B cell (primary cell): Measurements from ENCODE around the gene CACNA2D2. TPM values are rescaled to one million over a fixed set of nuclear protein-coding genes. Genes with fewer than 3 reads are reported as not detected.

ENCODE experiments used
- ATAC-seq: fragments of 200-7000 bp; cut with Tn5 transposase; one replicate; pipeline ENCODE4 v1.10.0; 2021; ENCODE audit warnings: low read depth, mild to moderate bottlenecking, moderate number of reproducible peaks, moderate library complexity
- CTCF ChIA-PET: fragments of 350-600 bp; sonication (Branson Sonifier 250); formaldehyde crosslinking; loops from one replicate; lab custom pipeline; 2021; ENCODE audit warnings: antibody characterized with exemption, inconsistent platforms; lab: Charles Lee
- POLR2A ChIA-PET: fragments of 350-600 bp; sonication (Branson Sonifier 250); formaldehyde crosslinking; loops from one replicate; lab custom pipeline; 2021; ENCODE audit warnings: antibody characterized with exemption; lab: Charles Lee
- DNase-seq: peaks from one replicate; pipeline ENCODE4 v3.0.0; 2013
- H2AFZ ChIP-seq: 2 replicates; pipeline ENCODE4 v1.6.1; 2012; ENCODE audit warnings: mild to moderate bottlenecking, low read depth, low read length; ENCODE audit not compliant: insufficient read depth, poor library complexity, severe bottlenecking
- H3K27ac ChIP-seq, 2 donors: 1 replicate in 1 of 2; 2 replicates in 1 of 2; pipeline ENCODE4 v1.5.1; 2012 to 2013; ENCODE audit warnings: low read length in 2 of 2, mild to moderate bottlenecking in 2 of 2, moderate library complexity in 1 of 2
- H3K27me3 ChIP-seq, 4 experiments: fragments of 200-600 bp in 1 of 4; sonication (generic) in 1 of 4; replicated peaks in 1 of 4; 1 replicate in 2 of 4; 2 replicates in 2 of 4; pipeline versions ENCODE4 v1.6.1 to v1.7.0; 2013 to 2016; ENCODE audit warnings: low read length in 3 of 4, mild to moderate bottlenecking in 2 of 4, mixed read lengths in 1 of 4, moderate library complexity in 1 of 4; ENCODE audit not compliant: insufficient read depth in 4 of 4, control insufficient read depth in 3 of 4; ENCODE audit errors: control extremely low read depth in 1 of 4
- H3K36me3 ChIP-seq, 2 experiments: replicated peaks in 1 of 2; 1 replicate in 1 of 2; 2 replicates in 1 of 2; pipeline versions ENCODE4 v1.6.1 to v1.7.1; 2013; ENCODE audit warnings: low read length in 1 of 2; ENCODE audit not compliant: insufficient read depth in 2 of 2, control insufficient read depth in 1 of 2; ENCODE audit errors: control extremely low read depth in 1 of 2, extremely low read depth in 1 of 2
- H3K4me1 ChIP-seq, 2 donors: fragments of 200-600 bp in 1 of 2; sonication (generic) in 1 of 2; 1 replicate in 1 of 2; 2 replicates in 1 of 2; pipeline versions ENCODE4 v1.5.1 to v1.6.1; 2013 to 2017; ENCODE audit warnings: low read length in 2 of 2; ENCODE audit not compliant: control insufficient read depth in 2 of 2, insufficient read depth in 2 of 2
- H3K4me2 ChIP-seq: replicated peaks from 2 replicates; pipeline ENCODE3; 2012; ENCODE audit warnings: mild to moderate bottlenecking, low read depth, low read length; ENCODE audit not compliant: poor library complexity, severe bottlenecking
- H3K4me3 ChIP-seq, 5 experiments: fragments of 200-600 bp in 1 of 5; sonication (generic) in 1 of 5; 1 replicate in 3 of 5; 2 replicates in 2 of 5; pipeline versions ENCODE4 v1.5.1 to v1.7.0; 2011 to 2016; ENCODE audit warnings: low read length in 4 of 5, mild to moderate bottlenecking in 4 of 5, low read depth in 2 of 5, control low read depth in 1 of 5, moderate library complexity in 1 of 5; ENCODE audit not compliant: insufficient read depth in 1 of 5; ENCODE audit errors: control extremely low read depth in 1 of 5, extremely low read depth in 1 of 5
- H3K79me2 ChIP-seq: fragments of 200-600 bp; sonication (generic); one replicate; pipeline ENCODE4 v1.6.0; 2016; ENCODE audit warnings: low read length; ENCODE audit not compliant: control insufficient read depth, insufficient read depth
- H3K9ac ChIP-seq: fragments of 200-600 bp; sonication (generic); 2 replicates; pipeline ENCODE4 v1.6.1; 2017; ENCODE audit warnings: mild to moderate bottlenecking, low read length, moderate library complexity
- H3K9me3 ChIP-seq, 3 donors: one replicate each; pipeline versions ENCODE4 v1.6.1 to v1.7.1; 2013; ENCODE audit warnings: low read length in 2 of 3; ENCODE audit not compliant: control insufficient read depth in 2 of 3, insufficient read depth in 1 of 3; ENCODE audit errors: control extremely low read depth in 1 of 3
- H4K20me1 ChIP-seq: 2 replicates; pipeline ENCODE4 v1.6.0; 2012; ENCODE audit warnings: mild to moderate bottlenecking, low read length; ENCODE audit not compliant: insufficient read depth, control insufficient read depth, poor library complexity, severe bottlenecking
- H3K27ac Mint-ChIP-seq: one replicate; pipeline ENCODE4 v1.8.0; 2021; ENCODE audit warnings: mixed read lengths
- H3K27me3 Mint-ChIP-seq: one replicate; pipeline ENCODE4 v1.8.0; 2021; ENCODE audit warnings: mixed read lengths
- H3K4me1 Mint-ChIP-seq: one replicate; pipeline ENCODE4 v1.8.0; 2021; ENCODE audit warnings: mixed read lengths
- H3K4me3 Mint-ChIP-seq: one replicate; pipeline ENCODE4 v1.8.0; 2021; ENCODE audit warnings: mixed read lengths
- H3K9me3 Mint-ChIP-seq: one replicate; pipeline ENCODE4 v1.8.0; 2022; ENCODE audit warnings: mixed read lengths; ENCODE audit not compliant: insufficient read depth
- EZH2 ChIP-seq: IDR thresholded peaks from 2 replicates; pipeline ENCODE4 v1.6.1; 2012; ENCODE audit warnings: borderline replicate concordance, low read depth, mild to moderate bottlenecking, moderate library complexity, low read length; ENCODE audit not compliant: insufficient read depth, poor library complexity, severe bottlenecking
- WGBS: methylation state at CpG from one replicate; pipeline ENCODE4 v1.1.5; 2013; ENCODE audit warnings: missing lambda C conversion rate; ENCODE audit not compliant: insufficient coverage; 5-methylcytosine and 5-hydroxymethylcytosine counted together
- intact Hi-C: fragments of 100-400 bp; cut with micrococcal nuclease; formaldehyde crosslinking; loops from one replicate; pipeline ENCODE4 v1.10.0; 2022
- polyA plus RNA-seq: library from polyadenylated mRNA; depleted of rRNA; stranded (reverse); fragments of >200 nt; gene quantifications from 2 replicates; pipeline ENCODE4 v1.2.3, GENCODE V29; 2012
- total RNA-seq, 2 donors: library from RNA; stranded (reverse); fragments of 120-200 nt in 1 of 2; gene quantifications; 1 replicate in 1 of 2; 2 replicates in 1 of 2; pipeline versions ENCODE4 v1.2.3 to v1.2.4, GENCODE V29; 2013 to 2022
- TF ChIP-seq, protein P1 (sequence below): fragments of 200-600 bp; IDR thresholded peaks from one replicate; pipeline ENCODE4 v1.8.0; 2022; ENCODE audit warnings: antibody characterized with exemption, mild to moderate bottlenecking

Gene CACNA2D2
- total and polyA plus RNA-seq, 2 donors (not counting 1 experiment from before 2014, with no cell fraction given): 0.69 to 1.2 TPM

DNA sequence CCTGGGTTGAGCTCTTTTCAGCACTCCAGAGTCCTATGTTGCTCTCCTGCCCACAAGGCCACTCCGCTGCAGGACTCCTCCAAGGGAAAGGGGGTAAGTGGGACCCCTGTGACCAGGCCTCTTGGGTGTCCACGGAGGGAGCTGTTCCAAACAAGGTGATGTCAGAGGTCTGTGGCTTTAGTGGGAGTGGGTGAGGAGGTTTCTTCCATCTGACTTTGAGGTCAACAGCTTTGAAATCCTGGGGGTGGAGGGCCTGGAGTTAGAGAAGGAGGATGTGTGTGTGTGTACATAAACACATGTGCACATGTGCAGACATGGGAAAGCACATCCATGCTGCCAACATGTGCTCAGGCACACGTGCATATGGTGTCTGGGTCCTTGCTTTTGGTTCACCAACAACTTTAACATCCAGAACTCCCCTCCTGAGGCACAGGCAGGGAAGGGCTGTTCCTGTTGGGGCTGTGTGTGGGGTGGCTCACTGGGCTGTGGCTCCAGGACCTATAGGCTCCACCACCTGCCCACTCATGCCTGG is 92.8 kb downstream of the CACNA2D2 start:
- Histone ChIP-seq H3K4me3 (no peak overlapping the region), H3K27me3 (no peaks in the 10 kb centered on the region), H3K4me2 (no peak overlapping the region), H3K36me3 (no peaks in the 10 kb centered on the region), H2AFZ (no peak overlapping the region), H3K9me3 (peaks cover 0 to 3% (median 0%) of the 10 kb centered on the region in 3 donors), H3K4me1 (no peaks in the 10 kb centered on the region), H4K20me1 (no peaks in the 10 kb centered on the region), H3K79me2 (no peaks in the 10 kb centered on the region), H3K9ac (no peak overlapping the region), H3K27ac (no peak overlapping the region)
- Mint-ChIP-seq H3K4me3 (no peak overlapping the region), H3K27ac (no peak overlapping the region), H3K27me3 (peaks cover 18% of the 10 kb centered on the region), H3K9me3 (no peaks in the 10 kb centered on the region), H3K4me1 (no peaks in the 10 kb centered on the region)
- intact Hi-C loops: no loop called here
- TF ChIP-seq, protein P1, sequence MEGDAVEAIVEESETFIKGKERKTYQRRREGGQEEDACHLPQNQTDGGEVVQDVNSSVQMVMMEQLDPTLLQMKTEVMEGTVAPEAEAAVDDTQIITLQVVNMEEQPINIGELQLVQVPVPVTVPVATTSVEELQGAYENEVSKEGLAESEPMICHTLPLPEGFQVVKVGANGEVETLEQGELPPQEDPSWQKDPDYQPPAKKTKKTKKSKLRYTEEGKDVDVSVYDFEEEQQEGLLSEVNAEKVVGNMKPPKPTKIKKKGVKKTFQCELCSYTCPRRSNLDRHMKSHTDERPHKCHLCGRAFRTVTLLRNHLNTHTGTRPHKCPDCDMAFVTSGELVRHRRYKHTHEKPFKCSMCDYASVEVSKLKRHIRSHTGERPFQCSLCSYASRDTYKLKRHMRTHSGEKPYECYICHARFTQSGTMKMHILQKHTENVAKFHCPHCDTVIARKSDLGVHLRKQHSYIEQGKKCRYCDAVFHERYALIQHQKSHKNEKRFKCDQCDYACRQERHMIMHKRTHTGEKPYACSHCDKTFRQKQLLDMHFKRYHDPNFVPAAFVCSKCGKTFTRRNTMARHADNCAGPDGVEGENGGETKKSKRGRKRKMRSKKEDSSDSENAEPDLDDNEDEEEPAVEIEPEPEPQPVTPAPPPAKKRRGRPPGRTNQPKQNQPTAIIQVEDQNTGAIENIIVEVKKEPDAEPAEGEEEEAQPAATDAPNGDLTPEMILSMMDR: no peak
- no peak for TF ChIP-seq EZH2
- ChIA-PET POLR2A (interaction anchor here (0.5 kb wide), 1 partner anchor 110 kb away, joined by 4 read pairs; no protein-coding TSS in a partner anchor), CTCF (no interaction called here)
- WGBS: 95% methylated on average over 2 of the region's 3 CpGs
- DNase-seq: no peak
- ATAC-seq: no peak

DNA sequence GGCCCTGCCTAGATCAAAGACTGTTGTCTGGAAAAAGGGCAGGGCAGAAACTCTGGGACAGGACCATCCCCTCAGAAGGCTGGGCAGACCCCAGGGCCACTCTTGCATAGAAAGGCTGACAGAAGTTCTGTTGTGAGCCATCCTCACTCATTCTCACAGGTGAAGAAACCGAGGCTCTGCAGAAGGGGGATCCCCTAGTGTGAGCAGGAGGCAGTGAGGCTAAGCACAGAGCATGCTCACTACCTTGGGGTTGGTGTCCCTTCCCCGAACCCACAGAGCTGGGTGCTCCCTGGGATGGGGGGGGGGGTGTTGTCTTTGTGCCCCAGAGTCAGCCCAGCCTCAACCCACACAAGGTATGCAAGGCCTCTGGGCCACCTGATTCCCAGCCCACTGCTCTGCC is 93.2 kb downstream of the CACNA2D2 start:
- H2AFZ ChIP-seq: no peak overlapping the region
- Mint-ChIP-seq H3K9me3 (no peaks in the 10 kb centered on the region), H3K4me1 (no peaks in the 10 kb centered on the region), H3K4me3 (no peak overlapping the region), H3K27ac (no peak overlapping the region), H3K27me3 (peaks cover 18% of the 10 kb centered on the region)
- no peak overlapping the region for H3K4me2 ChIP-seq
- TF ChIP-seq EZH2: no peak
- TF ChIP-seq, protein P1: no peak
- H3K27ac ChIP-seq: no peak overlapping the region
- no peak overlapping the region for H3K9ac ChIP-seq
- H4K20me1 ChIP-seq: no peaks in the 10 kb centered on the region
- DNase-seq (no peak), ATAC-seq (no peak)
- H3K9me3 ChIP-seq: peaks cover 0 to 3% (median 0%) of the 10 kb centered on the region in 3 donors
- intact Hi-C loops: no loop called here
- H3K36me3 ChIP-seq: no peaks in the 10 kb centered on the region
- no peaks in the 10 kb centered on the region for H3K79me2 ChIP-seq
- ChIA-PET POLR2A (no interaction called here), CTCF (no interaction called here)
- peaks cover 0 to 4% (median 0%) of the 10 kb centered on the region in 4 experiments for H3K27me3 ChIP-seq
- no peak overlapping the region for H3K4me3 ChIP-seq
- WGBS: 83% methylated on average over 1 of the region's 2 CpGs
- H3K4me1 ChIP-seq: no peaks in the 10 kb centered on the region
